ENCODE data around the gene GALR3.
"Not testable (repeated sequence)": the region's sequence is repeated elsewhere in the genome, so short reads cannot be mapped to it uniquely, and the experiment has no call there.

GALR3 gene, protein sequence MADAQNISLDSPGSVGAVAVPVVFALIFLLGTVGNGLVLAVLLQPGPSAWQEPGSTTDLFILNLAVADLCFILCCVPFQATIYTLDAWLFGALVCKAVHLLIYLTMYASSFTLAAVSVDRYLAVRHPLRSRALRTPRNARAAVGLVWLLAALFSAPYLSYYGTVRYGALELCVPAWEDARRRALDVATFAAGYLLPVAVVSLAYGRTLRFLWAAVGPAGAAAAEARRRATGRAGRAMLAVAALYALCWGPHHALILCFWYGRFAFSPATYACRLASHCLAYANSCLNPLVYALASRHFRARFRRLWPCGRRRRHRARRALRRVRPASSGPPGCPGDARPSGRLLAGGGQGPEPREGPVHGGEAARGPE

DNA sequence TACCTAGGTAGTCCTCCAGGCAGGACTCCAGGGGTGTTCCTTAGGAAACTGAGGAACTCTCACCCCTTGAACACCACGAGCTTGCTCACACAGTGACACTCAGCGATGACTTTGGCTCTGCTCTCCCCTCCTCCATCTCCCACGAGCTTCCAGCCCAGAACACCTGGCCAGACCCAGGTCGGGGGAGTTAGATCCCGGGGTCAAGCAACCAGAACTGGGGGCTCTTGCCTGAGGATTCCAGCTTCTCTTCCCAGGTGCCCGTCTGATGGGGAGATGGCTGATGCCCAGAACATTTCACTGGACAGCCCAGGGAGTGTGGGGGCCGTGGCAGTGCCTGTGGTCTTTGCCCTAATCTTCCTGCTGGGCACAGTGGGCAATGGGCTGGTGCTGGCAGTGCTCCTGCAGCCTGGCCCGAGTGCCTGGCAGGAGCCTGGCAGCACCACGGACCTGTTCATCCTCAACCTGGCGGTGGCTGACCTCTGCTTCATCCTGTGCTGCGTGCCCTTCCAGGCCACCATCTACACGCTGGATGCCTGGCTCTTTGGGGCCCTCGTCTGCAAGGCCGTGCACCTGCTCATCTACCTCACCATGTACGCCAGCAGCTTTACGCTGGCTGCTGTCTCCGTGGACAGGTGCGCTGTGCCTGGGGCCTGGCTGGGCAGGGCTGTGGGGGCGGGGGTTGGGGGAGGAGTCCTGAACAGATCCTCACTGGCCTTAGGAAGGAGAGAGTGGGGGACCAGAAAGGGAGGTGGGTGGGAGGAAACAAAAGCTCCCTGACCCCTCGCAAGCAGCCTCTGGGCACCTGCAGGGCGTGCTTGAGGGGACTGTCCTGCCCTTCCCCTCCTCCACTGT lies at the start of gene GALR3:
GALR3 (plus strand) TSS at position 249 of the 852 bp plus-strand sequence; CDS start at position 274, 25 bp downstream.
- in situ Hi-C loops (cut with MboI; ENCODE audit: low sequenced_read_pairs): no loop called here

DNA sequence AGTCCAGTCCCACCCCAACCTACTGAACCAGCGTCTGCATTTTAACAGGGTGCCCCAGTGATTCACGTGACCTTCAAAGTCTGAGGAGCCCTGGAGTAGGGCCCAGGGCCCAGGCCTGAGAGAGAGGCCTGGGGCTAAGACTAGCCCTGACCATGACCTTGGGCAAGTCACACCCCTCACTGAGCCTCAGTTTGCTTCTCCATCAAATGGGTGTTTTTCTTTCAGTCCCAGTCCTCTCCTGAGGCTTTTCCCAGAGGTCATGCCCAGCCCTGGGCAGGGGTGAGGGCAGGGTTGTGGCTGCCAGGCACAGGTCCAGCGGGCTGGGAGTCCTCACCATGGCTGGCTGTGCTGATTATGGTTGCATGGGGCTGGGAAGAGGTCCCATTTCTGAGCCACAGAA lies 48.5 kb upstream of the GALR3 start:
- in situ Hi-C loops (cut with MboI; ENCODE audit: low sequenced_read_pairs): no loop called here

DNA sequence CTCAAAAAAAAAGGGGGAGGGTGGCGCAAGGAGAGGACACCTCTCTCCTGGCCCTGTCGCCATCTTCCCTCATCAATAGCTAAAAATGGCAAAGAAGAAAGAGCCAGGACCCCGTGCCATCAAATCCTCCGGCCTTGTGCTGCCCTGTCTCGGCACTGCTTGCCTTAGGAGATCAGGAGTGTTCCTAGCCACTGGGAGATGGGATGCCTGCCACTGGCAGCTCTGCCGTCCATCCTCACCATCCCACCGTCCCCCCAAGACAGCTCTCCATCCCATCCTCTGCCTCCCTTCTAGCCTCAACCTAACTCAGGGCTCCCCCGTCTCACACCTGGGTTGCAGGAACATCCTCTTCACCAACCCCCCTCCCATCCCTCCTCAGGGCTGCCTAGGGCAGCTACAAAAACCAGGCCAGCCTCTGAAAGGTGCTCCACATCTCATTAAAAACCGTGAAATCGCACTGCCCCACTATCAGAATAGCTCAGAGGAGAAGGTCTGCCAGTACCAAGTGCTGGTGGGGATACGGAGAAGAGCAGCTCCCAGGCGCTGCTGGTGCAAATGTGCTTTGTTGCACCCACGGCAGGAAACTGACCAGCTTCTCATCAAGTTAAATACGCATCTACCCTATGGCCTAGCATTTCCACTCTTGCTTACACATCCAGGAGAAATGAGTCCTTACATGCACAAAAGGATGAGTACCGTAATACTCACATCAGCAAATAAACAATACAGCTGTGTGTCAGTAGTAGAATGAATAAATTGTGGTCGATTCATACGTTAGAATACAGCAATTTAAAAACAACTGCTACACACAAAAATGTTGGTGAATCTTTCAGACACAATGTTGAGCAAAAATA lies 47.2 kb upstream of the GALR3 start:
- in situ Hi-C loops (cut with MboI; ENCODE audit: low sequenced_read_pairs): no loop called here

DNA sequence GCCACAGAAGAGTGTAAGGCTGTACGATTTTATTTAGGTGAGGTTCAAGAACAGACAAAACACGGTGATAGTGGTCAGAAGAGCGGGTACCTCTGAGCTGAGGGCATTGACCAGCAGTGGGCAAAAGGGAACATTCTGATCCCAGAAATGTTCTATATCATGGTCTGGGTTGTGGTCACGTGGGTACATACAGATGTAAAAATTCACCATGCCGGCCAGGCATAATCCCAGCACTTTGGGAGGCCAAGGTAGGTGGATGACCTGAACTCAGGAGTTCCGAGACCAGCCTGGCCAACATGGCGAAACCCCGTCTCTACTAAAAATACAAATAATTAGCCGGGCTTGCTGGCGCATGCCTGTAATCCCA lies 46.6 kb upstream of the GALR3 start:
- in situ Hi-C loops (cut with MboI; ENCODE audit: low sequenced_read_pairs): no loop called here

DNA sequence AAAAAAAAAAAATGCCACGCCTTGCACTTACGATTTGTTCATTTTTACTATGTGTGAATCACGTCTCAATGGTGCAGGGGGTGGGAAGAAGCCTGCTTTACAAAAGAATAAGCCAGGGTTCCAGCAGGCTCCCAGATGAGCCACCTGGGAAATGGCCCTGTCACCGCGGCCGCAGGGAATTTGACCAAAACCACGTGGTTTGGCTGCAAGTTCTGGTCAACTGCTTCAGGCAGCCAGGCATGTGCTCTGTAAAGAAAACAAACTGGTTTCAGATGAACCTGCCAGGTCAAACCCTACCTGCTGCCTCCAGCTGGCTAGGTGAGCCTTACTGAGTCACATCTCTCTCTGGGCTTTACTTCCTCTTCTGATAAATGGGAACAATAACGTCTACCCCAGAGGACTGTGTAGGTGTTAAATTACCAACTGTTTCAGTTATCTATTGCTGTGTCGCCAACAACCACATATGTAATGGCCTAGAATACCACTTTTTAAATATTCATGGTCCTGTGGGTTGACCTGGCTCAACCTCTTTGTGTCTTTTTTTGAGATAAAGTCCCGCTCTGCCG lies 46.0 kb upstream of the GALR3 start:
- in situ Hi-C loops (cut with MboI; ENCODE audit: low sequenced_read_pairs): no loop called here

DNA sequence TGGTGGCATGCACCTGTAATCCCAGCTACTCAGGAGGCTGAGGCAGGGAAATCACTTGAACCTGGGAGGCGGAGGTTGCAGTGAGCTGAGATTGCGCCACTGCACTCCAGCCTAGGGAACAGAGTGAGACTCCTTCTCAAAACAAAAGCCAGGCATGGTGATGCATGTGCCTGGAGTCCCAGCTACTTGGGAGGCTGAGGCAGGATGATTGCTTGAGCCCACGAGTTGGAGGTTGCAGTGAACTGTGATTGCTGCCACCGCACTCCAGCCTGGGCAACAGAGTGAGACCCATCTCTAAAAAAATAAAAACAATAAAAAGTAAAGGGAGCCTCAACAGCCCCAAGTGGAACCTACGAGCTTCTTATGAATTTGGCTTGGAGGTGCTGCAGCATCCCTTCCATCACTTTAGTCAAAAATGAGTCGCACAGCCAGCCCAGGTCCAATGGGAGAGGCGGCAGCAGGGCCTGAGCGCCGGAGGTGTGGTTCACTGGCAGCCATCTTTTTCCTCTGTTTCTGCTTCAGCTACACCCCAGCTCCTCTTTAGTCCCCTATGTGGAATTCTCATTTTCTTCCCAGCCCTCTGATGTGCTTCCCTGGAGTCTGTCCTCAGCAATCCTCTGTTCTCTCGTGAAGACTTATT lies 44.7 kb upstream of the GALR3 start:
- in situ Hi-C loops (cut with MboI; ENCODE audit: low sequenced_read_pairs): no loop called here

DNA sequence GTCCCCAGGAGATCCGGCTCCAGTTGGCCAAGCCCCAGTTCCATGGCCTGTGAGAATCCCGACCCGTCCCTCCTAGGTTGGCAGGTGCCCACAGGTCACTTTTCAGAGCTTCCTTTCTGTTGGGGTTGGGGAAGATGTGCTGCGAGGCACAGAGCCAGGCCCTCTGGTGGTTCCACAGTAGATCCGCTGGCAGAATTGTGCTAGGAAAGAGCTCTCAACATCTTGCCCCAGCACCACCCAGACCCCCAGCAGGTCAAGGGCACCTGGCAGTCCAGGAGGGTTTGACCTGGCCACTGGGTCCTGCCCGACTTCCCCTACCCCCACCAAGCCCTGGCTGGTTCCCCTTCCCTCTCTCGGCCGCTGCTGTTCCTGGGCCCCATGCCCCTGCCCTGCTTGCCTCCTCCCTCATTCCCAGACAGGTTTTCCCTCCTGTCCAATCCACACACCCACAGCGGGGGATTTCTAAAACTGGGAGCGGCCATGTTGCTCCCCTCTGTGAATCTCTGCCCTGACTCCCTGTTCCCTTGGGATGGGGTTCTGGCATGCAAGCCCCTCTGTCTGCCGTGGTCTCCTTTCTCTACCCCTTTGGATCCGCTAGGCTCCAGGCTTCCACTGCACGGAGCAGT lies 41.6 kb upstream of the GALR3 start:
- in situ Hi-C loops (cut with MboI; ENCODE audit: low sequenced_read_pairs): no loop called here

DNA sequence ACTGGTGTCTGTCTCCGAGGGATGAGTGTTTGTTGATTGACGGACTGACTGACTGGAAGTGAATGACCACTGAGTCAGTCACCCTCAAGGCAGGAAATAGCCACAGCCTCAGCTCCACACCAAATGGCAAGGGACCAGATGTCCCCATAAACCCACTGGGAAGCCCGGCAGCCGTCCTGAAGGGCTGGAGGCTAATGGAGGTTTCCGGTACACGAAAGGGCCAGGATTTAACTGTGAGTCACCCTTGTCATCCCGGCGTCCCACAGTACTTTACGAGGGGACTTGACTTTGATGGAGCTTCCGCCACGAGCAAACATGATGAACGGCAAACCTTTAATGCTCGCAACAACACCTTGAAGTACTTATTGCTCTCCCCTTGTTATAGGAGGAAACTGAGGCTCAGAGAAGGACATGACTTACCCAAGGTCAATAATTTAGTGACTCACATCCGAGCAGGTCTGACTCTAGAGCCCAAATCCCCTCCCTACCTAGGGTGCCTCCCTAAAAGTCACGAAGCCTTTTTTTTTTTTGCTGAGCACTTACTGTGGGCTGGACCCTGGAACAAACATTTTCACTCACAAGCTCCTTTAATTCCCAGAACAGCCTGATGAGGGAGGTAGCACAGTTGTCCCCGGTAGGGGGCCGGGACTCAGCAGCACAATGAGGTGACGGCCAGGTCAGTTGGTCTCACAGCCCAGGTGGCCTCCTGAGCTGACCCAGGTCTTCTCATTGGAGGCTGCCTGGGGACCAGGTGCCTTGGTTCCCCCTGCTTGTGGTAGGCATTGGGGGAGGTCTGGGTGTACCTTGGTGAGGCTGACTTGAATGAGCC lies 40.6 kb upstream of the GALR3 start:
- in situ Hi-C loops (cut with MboI; ENCODE audit: low sequenced_read_pairs): no loop called here

DNA sequence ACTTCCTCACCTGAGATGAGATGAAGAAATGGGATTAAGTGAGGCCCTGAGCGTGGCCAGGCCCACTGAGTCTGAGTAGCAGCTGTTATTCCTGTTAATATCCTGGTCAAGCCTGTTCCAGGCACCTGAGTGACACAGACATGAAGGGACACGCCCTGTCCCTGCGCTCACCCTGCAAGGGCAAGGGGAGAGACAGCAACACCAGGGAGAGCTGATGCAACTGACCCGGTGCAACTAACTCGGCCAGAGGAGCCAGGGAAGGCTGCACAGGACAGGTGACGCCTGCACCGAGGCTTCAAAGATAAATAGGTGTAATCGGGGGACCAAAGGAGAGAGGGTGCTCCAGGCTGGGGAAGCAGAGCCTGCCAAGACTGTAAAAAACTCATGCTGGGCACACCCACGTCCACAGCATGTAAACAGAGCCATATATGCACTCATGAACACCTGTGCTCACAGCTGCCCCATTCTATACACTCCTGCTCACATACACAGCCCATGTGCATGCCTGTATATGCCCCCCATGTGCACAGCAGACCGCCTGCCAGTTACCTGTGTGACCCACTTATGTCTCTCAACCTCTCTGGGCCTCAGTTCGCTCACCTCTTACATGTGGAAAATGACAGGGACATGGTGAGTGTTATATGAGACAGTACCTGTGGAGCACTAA lies 38.2 kb upstream of the GALR3 start:
- in situ Hi-C loops (cut with MboI; ENCODE audit: low sequenced_read_pairs): no loop called here

DNA sequence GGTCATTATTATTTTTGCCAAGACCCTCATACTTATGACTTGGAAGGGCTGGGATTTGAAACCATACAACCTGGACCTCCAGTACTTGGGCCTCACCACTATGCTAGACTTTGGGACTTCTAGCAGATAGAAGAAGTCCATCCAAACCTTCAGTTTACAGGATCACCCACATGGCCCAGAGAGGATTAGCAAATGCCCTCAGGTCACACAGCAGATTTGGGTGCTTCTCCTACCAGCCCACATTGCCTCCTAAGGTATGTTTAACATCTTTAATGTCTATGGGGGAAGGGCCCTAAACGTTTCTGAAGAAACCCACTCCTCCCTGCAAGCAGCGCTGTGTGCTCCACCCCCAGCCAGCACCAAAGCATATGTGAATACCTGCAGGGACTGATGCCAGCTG lies 32.9 kb upstream of the GALR3 start:
- in situ Hi-C loops (cut with MboI; ENCODE audit: low sequenced_read_pairs): no loop called here

DNA sequence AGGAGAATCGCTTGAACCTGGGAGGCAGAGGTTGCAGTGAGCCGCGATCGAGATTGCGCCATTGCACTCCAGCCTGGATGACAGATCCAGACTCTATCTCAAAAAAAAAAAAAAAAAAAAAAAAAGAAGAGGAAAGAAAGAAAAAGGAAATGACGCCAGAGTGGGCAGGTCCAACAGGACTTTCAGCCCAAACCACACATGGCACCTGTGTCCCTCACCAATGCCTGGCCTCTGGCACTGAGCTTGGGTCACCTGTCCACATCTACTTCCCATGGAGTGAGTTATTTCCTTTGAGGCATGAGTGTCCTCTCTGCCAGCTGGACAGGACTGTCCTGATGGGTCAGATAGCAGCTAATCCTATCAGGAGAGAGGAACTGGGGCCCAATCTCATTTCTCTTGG lies 30.7 kb upstream of the GALR3 start:
- in situ Hi-C loops (cut with MboI; ENCODE audit: low sequenced_read_pairs): no loop called here

DNA sequence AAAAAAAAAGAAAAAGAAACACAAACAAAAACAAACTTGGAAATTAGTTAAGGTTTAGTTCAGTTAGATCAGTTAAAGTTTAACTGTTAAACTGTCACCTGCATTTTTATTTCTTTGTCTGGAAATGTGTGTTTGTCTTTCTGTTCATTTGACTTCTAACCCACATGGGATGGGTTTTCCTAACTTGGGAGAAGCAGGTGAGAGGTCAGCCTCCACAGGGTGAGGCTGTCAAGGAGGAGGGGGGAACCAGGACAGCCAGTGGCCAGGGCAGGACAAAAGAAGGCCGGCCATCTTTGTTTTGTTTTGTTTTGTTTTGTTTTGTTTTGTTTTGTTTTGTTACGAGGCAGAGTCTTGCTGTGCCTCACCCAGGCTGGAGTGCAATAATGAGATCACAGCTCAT lies 28.8 kb upstream of the GALR3 start:
- in situ Hi-C loops (cut with MboI; ENCODE audit: low sequenced_read_pairs): no loop called here

DNA sequence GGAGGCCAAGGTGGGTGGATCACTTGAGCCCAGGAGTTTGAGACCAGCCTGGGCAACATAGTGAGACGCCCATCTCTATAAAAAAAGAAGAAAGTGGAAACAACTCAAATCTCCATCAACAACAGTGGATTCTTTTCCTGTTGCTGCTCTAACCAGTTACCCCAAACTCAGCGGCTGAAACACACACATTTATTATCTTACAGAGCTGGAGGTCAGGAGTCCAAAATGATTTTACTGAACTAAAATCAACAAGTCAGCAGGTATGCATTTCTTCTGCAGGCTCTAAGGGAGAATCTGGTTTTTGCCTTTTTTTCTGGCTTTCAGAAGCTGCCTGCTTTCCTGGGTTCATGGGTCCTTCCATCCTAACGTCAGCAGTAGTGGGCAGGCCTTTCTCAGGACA lies 27.1 kb upstream of the GALR3 start:
- in situ Hi-C loops (cut with MboI; ENCODE audit: low sequenced_read_pairs): no loop called here

DNA sequence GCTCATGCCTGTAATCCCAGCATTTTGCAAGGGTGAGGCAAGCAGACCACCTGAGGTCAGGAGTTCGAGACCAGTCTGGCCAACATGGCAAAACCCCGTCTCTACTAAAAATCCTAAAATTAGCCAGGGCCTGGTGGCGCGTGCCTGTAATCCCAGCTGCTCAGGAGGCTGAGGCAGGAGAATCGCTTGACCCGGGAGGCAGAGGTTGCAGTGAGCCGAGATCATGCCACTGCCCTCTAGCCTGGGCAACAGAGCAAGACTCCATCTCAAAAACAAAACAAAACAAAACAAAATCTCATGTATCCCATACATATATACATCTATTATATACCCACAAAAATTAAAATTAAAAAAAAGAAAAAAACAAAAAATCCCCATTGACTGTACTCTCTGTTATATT lies 25.9 kb upstream of the GALR3 start:
- in situ Hi-C loops (cut with MboI; ENCODE audit: low sequenced_read_pairs): not testable (repeated sequence)

DNA sequence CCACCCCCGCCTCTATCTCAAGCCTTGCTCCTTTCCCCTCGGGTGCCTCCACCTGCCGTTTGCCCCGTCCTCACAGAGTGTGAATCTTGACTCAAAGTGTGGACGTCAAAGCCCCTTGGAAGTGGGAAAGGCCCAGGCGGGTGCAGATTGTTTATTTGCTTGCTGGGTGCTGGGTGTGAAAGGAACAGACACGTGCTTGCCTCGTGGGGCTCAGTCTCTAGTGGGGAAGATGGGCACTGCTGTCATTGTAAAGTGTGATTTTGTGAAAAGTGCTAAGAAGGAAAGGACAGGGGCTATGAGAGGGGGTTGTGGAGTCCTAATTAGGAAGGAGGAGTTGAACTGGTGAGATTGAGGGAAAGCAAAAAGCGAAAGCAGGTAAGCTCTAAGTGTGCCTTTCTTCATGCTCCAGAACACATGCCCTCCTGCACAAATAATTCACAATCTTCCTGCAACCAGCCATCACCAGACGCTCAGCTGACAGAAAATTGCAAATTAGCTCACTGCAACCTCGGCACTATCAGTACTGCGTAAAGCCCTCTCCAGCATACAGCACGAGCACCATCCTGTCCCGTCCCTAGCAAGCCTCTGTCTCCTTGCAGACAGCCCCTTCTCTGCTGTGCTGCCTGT lies 25.2 kb upstream of the GALR3 start:
- in situ Hi-C loops (cut with MboI; ENCODE audit: low sequenced_read_pairs): no loop called here

DNA sequence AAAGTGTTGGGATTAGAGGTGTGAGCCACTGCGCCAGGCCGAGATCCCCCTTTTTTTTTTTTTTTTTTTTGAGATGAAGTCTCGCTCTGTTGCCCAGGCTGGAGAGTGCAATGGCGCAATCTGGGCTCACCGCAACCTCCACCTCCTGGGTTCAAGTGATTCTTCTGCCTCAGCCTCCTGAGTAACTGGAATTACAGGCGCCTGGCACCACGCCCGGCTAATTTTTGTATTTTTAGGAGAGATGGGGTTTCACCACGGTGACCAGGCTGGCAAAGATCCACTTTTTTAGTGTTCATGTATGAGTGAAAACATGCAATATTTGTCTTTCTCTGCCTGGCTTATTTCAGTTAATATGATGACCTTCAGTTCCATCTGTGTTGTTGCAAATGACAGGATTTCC lies 23.2 kb upstream of the GALR3 start:
- in situ Hi-C loops (cut with MboI; ENCODE audit: low sequenced_read_pairs): not testable (repeated sequence)

DNA sequence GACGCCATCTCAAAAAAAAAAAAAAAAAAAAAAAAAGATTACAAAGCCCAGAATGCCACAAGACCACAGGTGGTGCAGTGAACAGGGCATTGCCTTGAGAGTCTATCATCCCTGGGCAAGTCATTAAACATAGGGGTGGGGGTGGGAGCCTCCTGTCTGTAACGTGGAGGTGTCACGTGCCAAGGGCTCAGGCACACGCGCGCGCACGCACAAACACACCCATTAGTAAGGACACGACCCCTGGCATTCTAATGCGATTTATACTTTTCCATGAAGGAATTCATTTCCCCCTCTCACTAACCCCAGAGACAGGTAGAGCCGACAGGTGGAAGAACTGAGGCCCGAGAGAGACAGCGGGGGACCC lies 21.3 kb upstream of the GALR3 start:
- in situ Hi-C loops (cut with MboI; ENCODE audit: low sequenced_read_pairs): no loop called here
